Stimulated activated CD8-positive, alpha-beta memory T cell treated with anti-CD3 and anti-CD28 coated beads, Interleukin-12 subunit alpha, Interleukin-12 subunit beta, amount 100 ng/mL, for 4 hours (primary cell): ENCODE data around the gene FAM83D.
"Not testable (repeated sequence)": the region's sequence is repeated elsewhere in the genome, so short reads cannot be mapped to it uniquely, and the experiment has no call there.

Experiments
- DNase-seq: peaks from one replicate; pipeline ENCODE4 v3.0.0-alpha.2; 2020; ENCODE audit warnings: low read depth

FAM83D gene

DNA sequence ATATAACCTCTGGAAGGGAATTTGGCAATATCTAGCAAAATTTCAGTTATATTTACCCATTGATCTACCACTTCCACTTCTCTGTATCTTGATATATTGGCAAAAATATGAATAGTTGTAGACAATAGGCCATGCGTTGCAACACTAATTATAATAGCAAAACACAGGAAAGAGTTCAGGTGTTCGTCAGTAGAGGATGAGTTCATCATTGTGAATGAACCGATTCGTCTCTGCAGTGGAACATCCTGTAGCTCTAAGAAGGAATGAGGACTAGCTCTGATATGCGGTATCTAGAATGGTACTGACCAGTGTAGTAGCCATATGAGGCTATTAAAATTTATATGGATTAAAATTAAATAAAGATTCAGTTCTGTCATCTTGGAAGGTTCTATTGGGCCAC is 8.3 kb downstream of the FAM83D start:
- DNase-seq: no peak

DNA sequence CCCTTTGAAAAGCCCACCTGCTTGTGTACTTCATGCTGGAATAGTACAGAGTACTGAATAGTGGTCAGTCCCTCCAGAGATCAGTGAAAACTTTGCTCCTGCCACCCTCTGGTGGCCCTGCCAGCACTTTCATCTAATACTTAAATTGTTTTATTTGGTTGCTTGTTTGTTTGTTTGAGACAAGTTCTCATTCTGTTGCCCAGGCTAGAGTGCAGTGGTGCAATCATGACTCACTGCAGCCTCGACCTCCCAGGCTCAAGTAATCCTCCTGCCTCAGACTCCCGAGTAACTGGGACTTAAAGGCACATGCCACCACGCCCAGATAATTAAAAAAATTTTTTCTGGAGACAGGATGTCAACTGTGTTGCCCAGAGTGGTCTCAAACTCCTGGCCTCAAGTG is 9.1 kb downstream of the FAM83D start:
- DNase-seq: no peak

DNA sequence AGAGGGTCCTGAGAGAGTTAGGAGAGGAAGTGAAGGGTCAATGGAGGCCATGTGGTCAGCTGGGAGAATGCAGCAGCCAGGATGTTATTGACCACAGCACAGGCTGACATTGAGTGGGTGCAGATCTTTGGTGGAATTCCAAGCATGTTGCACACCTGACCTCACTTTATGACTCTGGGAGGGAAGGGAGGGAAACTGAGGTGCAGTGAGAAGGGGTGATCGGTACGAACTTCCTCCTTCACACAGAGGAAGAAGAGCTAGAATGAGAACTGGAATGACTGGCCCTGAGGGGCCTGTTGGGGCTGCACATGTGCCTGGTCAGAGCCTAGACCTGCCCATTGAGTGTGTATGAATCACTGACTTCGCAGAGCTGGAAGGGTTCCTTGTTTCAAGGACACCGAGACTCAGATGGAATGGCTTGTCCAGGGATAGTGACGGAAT is 9.8 kb downstream of the FAM83D start:
- no peak for DNase-seq

- DNase-seq: no peak
These were observed 10.8 kb downstream of the FAM83D start for GRCh38 chr20:38937000-38937399.

DNA sequence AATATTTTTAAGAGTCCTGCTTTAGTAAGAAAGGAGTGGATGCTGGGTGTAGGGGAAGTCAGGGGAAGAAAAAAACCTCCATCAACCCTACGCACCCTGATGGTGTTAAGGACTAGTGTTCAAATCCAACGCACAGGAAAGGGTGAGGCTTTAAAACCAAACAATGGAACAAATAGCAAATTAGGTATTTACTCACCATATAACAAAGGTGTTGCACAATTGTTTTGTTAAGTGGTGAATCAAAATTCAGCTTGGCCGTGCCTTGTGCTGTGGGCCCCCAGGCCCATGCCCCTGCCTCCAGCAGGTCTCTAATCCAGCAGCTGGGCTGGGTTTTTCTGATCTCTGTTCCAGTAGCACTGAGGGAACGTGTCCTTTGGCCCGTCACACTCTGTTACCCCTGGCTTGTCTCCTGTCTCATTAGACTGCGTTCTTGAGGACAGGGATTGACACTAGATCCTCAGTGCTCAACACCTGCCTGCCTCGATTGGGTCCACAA is 11.8 kb downstream of the FAM83D start:
- DNase-seq: no peak

DNA sequence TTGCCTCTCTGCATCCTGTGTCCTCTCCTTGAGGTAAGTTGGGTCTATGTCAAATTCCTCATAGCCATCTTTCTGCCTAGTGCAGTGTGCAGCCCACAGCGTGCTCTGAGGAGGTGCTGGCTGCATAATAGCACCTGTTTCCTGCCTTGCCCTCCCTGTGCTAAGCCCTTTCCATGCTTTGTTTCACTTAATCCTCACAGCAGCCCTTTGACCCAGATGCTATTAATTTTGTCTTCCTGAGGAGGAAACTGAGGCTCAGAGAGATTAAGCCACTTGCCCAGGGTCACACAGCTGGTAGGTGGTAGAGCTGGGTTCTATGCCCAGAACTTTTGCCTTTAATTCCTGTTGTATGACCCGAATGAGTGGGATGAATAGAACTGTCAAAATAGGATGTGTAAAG is 13.5 kb downstream of the FAM83D start:
- no peak for DNase-seq

GRCh38 chr20:38940644-38941043 is 14.4 kb downstream of the FAM83D start:
- DNase-seq: no peak

DNA sequence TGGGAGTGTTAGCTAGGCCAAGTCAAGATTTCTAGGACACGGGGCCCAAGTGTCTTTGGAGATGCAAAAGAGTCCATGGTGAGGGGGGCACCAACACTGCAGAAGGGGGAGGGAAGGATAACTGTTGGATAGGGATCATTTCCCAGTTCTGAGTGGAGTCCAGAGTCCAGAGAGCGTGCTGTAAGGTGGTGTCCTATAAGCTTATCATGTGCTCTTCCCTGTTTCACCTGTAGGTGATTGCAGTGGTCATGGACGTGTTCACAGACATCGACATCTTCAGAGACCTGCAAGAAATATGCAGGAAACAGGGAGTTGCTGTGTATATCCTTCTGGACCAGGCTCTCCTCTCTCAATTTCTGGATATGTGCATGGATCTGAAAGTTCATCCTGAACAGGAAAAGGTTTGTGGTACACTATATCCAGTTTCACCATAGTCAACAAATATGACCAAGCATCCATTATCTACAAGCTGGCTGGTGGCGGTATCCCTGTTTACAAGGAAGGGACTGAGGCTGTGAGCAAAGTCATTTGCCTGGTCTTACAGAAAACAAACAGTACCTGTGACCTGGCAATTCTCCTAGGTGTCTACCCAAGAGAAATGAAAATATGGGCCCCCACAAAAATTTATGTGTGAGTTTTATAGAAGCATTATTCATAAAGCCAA is 15.6 kb downstream of the FAM83D start:
- no peak for DNase-seq

DNA sequence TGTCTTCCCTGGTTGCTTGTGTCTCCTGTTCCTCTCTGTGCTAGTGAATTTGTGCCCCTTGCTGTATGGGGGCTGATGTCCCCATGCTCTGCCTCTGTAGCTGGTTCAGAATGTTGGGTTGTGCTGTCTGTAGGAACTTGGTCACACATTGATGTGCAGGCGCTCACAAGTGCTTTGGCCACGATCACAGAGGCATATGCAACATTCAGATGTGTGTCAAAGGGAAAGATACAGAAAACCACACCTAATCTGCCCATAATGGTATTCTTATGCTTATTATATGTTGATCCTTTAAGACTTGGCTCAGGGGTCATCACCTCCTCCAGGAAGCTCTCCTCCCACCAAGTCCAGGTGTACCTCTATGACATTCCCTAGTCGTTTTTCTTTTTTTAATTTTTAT is 18.8 kb downstream of the FAM83D start:
- no peak for DNase-seq

DNA sequence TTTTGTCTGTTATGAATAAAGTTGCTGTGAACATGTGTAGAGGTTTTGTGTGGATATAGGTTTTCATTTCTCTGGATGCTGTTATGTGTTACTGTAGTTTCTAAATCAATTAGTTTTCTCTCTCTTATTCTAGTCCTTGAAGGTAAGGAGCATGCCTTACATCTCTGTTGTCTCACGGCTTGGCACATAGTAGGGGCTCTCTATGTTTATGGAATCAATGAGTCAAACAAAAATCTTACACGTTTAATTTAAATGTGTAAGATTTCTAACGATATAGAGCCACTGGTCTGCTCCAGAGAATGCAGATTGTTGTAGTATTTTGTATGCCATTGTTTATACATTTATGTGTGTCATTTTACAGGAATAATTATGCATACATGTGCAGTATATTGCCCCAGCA is 20.6 kb downstream of the FAM83D start:
- DNase-seq: no peak

GRCh38 chr20:38947931-38948362 is 21.7 kb downstream of the FAM83D start:
- DNase-seq: no peak

DNA sequence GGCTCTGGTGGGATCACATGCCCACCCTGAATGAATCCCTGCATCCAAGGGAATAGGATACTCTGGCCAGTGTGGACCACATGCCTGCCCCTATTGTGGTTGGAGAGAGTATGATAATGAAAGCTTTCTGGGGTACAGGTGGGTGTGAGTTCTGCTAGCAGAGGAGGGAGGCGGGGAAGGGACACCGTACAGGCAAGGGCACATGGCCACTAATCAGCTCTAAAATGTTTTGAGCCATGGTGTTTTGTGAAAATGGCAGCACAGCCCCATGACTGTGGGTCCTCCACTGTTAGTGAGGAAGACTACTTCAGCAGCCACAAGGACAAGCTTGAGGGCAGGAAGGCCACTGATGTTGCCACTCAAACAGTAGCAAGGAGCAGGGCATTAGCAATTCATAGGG is 24.0 kb downstream of the FAM83D start:
- DNase-seq: no peak

GRCh38 chr20:38951611-38952010 is 25.4 kb downstream of the FAM83D start:
- DNase-seq: no peak

DNA sequence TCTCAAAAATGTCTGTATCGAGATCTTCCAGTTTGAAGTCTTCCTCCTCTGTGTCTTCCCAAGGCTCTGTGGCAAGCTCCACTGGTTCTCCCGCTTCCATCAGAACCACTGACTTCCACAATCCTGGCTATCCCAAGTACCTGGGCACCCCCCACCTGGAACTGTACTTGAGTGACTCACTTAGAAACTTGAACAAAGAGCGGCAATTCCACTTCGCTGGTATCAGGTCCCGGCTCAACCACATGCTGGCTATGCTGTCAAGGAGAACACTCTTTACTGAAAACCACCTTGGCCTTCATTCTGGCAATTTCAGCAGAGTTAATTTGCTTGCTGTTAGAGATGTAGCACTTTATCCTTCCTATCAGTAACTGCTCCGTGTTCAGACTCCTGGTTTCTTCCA is 25.9 kb downstream of the FAM83D start:
- DNase-seq: no peak

DNA sequence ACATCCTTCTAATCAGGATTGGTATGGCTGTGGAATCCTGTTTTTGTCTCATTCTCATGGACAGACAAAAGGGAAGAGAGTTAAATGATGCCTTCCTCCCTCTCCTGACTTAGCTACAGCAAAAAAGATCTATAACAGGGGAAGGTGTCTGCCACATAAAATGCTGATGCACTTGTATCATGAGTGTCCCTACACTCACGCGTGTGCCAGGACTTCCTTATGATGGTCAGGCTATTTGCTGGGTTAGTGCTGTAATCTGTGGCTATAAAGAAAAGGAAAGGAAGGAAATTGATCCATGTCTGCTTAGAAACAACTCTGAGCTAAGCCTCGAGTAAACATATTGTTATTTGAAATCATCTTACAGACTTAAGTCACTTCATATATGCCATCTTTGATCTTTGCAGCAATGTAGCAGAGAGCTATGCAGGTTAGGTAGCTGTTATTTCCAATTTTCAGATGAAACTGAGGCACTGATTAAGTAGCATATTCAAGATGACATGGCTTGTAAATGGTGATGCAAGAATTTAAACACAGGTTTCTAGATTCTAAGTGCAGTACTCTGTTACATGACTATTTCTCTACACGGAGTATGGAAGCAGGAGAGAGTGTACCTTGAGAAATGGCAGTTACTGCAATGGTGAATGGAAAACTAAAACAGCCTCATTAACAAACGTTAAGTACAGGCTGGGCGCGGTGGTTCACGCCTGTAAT is 27.6 kb downstream of the FAM83D start:
- no peak for DNase-seq

DNA sequence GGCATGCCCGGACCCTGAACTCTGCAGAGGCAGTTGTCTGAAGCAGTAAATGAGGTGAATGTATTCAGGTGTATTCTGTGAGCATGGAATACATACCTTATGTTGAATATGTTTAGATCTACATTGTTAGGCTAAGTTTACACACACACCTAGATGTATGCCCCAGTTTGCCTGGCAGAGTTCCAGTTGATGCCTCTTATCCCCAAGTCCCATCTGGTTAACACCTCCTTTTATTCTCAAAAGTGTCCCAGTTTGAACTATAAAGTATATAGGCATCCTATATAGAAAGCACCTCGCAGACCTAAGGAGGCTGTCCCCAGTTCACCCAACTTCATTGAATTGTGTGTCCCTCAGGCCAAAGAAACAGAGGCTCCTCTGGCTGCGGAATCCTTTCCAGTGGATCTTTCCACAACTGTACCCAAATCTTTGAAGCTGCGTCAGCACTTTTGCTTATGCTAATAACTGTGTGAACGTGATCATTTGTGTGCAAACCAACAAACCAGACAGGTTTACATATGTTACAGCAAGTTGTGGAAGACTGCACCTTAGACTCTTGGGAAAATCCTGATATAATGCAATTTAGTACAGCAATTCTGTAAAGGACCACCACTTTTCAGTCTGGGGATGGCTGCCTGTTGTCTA is 31.1 kb downstream of the FAM83D start:
- DNase-seq: no peak

DNA sequence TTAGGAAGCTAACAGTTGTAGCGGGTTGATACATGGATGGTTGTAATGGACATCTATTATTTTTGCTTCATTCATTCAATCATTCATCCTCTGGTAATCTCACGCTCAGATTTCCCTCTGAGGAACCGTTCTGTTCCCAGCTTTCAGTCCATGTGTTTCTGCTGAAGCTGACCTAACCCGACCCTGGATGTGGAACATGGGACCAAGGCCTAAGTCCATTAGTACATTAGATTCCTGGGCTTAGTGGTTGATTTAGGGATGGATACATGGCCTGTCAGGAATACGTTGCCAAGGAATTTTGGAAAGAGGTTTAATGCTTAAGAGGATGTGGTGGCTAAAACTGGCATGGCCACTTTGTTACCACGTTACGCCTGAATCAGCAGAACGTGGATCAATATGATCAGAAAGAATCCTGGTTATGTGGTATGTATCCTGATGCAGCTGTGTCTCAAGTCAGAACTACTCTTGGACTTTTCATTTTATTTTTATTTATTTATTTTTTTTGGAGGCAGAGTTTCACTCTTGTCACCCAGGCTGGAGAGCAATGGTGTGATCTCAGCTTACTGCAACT is 31.8 kb downstream of the FAM83D start:
- DNase-seq: no peak

DNA sequence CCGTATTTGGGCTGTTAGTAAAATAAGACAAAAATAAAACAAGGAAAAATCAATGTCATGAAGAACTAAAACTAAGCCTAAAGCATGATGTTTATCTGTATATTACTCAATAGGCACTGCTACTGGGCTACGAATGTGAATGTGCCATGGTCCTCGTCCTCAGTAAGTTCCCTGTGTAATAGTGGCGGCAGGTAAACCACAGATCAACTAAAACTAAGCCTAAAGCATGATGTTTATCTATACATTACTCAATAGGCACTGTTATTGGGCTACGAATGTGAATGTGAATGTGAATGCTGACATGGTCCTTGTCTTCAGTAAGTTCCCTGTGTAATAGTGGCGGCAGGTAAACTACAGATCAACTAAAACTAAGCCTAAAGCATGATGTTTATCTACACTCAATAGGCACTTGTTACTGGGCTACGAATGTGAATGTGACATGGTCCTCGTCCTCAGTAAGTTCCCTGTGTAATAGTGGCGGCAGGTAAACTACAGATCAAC is 34.0 kb downstream of the FAM83D start:
- not testable (repeated sequence) for DNase-seq

GRCh38 chr20:38961530-38962043 is 35.4 kb downstream of the FAM83D start:
- no peak for DNase-seq

- DNase-seq: peak; percentile 98
These were observed 36.1 kb downstream of the FAM83D start, which contains the start of gene DHX35 for GRCh38 chr20:38962044-38962927. Gene DHX35 (plus strand): TSS chr20:38962344. CDS start chr20:38962368, 24 bp downstream.

GRCh38 chr20:38962928-38963401 is 36.7 kb downstream of the FAM83D start:
- no peak for DNase-seq
